GM18499 (cell line): ENCODE results near the gene NHLH2.

ENCODE experiments used
- ATAC-seq: cut with Tn5 transposase; IDR thresholded peaks from one replicate; pipeline ENCODE4 v1.9.1; 2021; ENCODE audit warnings: moderate number of reproducible peaks; ENCODE audit not compliant: insufficient read depth, unreplicated experiment

NHLH2 gene

GRCh38 chr1:115840605-115841460 is at the start of gene NHLH2:
Gene NHLH2, minus strand, starts transcription at chr1:115841126. Its CDS starts 2,754 bp downstream, at chr1:115838372.
- no peak for ATAC-seq

GRCh38 chr1:115890580-115890979 is 49.7 kb upstream of the NHLH2 start:
- no peak for ATAC-seq

GRCh38 chr1:115888976-115889375 is 48.0 kb upstream of the NHLH2 start:
- no peak for ATAC-seq

GRCh38 chr1:115882913-115883902 is 42.3 kb upstream of the NHLH2 start:
- ATAC-seq = no peak

GRCh38 chr1:115880981-115881672 is 40.2 kb upstream of the NHLH2 start:
- ATAC-seq = no peak

- ATAC-seq = no peak
Measured at GRCh38 chr1:115879977-115880376, 39.1 kb upstream of the NHLH2 start.

- ATAC-seq = no peak
Measured at GRCh38 chr1:115877511-115877910, 36.6 kb upstream of the NHLH2 start.

- ATAC-seq = no peak
Measured at GRCh38 chr1:115874904-115875303, 34.0 kb upstream of the NHLH2 start.

- no peak for ATAC-seq
Measured at GRCh38 chr1:115874497-115874896, 33.6 kb upstream of the NHLH2 start.

GRCh38 chr1:115873184-115873583 is 32.3 kb upstream of the NHLH2 start:
- no peak for ATAC-seq

- ATAC-seq = no peak
Measured at GRCh38 chr1:115869064-115869463, 28.1 kb upstream of the NHLH2 start.

- no peak for ATAC-seq
Measured at GRCh38 chr1:115867216-115867615, 26.3 kb upstream of the NHLH2 start.

GRCh38 chr1:115865704-115866380 is 24.9 kb upstream of the NHLH2 start:
- ATAC-seq = no peak

GRCh38 chr1:115862403-115862802 is 21.5 kb upstream of the NHLH2 start:
- no peak for ATAC-seq

GRCh38 chr1:115854005-115854404 is 13.1 kb upstream of the NHLH2 start:
- ATAC-seq = no peak

GRCh38 chr1:115850937-115851336 is 10.0 kb upstream of the NHLH2 start:
- ATAC-seq = no peak

- ATAC-seq = no peak
Measured at GRCh38 chr1:115847787-115848186, 6.9 kb upstream of the NHLH2 start.

- ATAC-seq = no peak
Measured at GRCh38 chr1:115842948-115843347, 2.0 kb upstream of the NHLH2 start.

GRCh38 chr1:115839679-115840237 is 1.2 kb downstream of the NHLH2 start:
- no peak for ATAC-seq
